AG09319 (cell line): ENCODE data around the gene DSTN.

Experiments
- DNase-seq: peaks from one replicate; pipeline ENCODE4 v3.0.0-alpha.2; 2010; ENCODE audit warnings: low read depth; ENCODE audit errors: extremely low read depth
- TF ChIP-seq, protein P1 (sequence below): IDR thresholded peaks from 2 replicates; pipeline ENCODE4 v1.5.1; 2011; ENCODE audit warnings: low read depth, mild to moderate bottlenecking, inconsistent platforms, low read length, moderate library complexity

DSTN gene

DNA sequence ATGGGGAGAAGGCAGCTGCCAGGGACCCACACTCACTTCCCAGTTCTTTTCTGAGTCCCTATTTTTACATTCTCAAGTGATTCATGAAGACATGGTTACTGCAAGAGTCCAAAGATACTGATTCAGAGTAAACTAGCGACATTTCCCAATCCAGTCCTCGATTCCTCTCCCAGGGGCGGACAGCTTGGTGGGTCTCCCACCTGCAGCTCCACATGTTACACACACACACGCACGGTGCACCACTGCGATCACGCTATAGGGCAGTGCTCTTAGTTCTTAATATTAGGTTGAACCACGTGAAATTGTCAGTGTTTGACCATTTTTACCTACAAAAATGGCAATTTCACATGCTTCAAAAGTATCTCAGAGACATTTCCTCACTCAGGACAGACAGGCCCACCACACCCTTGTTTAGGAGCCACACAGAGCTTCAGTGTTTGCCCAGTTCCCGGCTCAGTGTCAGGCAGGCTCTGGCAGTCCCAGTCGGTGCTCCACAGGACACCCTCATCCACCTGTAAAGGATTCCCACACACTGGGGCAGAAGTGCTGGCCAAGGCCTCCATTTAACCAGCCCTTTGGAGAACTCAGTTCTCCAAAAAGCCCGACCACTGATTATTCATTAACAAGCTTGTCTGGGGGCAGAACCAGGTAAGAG lies 60.4 kb downstream of the DSTN start:
- TF ChIP-seq, protein P1, sequence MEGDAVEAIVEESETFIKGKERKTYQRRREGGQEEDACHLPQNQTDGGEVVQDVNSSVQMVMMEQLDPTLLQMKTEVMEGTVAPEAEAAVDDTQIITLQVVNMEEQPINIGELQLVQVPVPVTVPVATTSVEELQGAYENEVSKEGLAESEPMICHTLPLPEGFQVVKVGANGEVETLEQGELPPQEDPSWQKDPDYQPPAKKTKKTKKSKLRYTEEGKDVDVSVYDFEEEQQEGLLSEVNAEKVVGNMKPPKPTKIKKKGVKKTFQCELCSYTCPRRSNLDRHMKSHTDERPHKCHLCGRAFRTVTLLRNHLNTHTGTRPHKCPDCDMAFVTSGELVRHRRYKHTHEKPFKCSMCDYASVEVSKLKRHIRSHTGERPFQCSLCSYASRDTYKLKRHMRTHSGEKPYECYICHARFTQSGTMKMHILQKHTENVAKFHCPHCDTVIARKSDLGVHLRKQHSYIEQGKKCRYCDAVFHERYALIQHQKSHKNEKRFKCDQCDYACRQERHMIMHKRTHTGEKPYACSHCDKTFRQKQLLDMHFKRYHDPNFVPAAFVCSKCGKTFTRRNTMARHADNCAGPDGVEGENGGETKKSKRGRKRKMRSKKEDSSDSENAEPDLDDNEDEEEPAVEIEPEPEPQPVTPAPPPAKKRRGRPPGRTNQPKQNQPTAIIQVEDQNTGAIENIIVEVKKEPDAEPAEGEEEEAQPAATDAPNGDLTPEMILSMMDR: no peak
- DNase-seq: no peak

DNA sequence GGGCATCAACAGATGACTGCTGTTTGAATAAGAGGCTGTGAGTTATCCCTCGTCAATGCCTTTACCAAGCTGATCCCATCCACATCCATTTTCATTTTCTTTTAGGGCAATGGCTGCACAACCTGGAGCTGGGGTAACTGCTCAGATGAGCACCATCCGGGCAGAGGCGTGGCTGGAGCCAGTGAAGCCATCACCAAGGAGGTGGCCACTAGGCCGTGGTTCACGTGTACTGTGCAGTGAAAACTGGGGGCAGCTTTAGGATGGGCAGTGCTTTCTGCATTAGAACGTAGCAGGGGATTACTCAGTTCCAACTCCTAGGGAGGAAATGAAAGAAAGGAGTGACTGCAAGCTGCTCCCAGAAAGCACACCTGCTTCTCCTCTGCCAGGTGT lies 60.9 kb downstream of the DSTN start:
- DNase-seq: no peak
- TF ChIP-seq, protein P1: no peak

DNA sequence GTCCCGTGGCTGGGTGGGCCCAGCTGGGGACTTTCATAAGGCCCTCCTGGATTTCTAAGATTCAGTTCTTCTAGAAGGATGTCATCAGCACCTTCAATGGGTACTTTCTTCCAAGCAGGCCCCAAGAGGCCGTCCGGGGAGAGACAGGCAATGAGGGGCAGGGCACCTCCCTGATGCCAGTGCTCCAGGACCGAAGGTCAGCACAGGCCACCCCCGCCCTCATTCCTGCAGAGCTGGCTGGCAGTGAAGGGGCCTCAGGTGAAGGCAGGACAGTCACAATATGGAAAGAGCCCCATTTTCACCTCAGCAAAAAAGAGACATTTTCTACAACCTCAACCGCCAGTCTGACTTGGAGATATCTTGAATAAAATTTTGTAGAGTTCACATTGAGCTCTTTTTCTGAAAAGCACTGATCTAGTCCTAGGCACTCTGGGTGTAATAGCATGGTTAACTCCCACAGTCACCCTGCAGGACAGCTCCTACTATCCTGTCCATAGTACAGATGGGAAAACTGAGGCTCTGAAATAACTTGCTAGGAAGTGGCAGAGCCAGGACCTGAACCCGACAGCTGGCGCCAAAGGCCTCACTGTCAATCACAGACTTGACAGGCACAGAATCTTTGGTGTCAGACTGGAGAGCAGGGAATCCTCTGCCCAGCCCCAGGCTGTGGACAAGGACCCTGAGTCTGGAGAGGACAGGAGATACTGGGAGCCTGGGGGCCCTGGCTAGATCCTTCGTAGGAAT lies 61.9 kb downstream of the DSTN start:
- TF ChIP-seq, protein P1: no peak
- no peak for DNase-seq

DNA sequence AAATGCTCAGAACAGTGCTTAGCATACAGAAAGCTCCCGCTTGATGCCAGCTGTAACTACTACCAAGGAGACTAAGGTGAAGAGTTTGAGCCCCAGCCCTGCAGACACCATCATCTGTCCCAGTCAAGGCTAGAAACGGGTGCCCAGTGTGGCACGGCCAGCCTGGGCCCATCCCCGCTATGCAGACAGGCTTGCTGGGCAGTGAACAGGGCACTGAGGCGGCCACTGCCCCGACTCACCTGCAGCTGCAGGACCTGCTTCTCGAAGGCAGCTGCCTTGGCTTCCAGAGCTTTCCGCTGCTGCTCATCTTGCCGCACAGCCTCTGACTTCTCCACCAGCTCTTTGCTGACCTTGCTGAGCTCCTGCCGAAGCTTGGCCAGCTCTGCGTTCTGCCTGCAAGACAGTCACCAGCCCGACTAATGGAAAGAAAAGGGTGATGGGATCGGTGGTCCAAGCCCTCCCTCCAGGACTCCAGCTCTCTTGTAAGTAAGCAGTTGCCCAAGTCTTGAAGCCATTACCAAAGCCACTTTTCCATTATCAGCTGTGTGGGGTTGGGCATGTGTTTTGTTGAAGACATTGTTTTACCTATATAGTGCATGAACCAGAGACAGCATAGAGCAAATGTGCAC lies 63.5 kb downstream of the DSTN start:
- DNase-seq: no peak
- TF ChIP-seq, protein P1: no peak

DNA sequence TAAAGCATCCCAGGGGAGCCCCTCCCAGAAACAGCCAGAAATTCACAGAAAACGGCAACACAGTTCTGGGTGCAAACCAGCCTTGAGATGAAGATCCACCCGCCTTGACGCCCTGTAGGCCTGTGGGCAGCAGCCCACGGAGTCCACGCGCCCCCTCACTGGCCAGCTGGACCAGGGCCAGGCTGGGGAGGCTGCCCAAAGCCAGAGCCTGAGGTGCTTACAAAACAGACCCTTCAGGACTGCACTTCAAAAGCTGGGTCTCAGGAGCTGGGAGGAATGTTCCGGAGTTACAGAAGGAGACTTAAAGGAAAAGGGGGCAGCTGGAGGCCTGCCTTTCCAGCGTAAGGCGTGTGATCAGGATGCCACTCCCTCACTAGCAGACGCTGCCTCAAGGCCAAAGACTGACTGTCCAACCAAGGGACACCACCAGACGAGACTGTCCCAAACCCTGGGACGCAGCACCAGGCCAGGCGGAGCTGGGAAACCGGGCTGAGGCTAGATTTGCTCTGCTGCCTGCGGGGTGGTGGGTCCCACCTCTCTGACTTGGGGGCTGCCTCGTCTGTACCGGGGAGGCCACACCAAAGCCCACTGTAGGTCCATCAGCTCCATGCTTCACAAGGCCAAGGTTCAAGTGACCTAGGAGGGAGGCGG lies 64.1 kb downstream of the DSTN start:
- TF ChIP-seq, protein P1: no peak
- DNase-seq: no peak

DNA sequence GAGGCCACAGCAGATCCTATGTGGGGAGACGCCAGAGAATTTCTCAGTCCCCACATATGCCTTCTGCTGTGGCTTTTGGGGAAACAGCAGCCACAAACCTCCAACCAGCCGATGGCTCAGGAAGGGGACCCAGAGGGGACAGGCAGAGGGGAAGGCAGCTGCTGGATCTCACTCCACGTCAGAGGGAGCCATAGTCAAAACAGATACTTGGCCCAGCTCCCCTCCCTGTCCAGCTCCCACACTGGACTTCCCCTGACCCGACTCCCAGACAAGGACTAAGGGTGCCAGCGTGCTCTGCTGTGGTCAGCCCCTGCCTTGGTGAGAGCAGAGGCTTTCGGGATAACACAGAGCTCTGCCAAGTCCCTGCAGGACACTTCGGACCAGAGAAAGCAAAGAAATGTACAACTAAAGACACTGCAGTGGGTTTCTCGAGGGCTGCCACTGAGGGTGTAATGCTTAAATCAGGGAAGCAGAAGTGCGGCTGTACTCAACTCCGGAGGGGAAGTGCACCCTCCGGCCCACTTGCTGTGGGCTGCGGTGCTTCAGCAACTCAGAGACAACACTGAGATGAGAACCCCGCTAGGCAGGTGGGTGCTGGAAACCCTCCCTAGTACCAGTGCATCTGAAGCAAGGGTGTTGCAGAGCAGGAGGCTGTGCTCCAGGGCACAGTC lies 64.9 kb downstream of the DSTN start:
- no peak for DNase-seq
- TF ChIP-seq, protein P1: no peak
